LoVo (cell line): ENCODE measurements around the gene TTLL7.
A peak's percentile ranks its signal among the peaks of the same experiment; 100 is the strongest.
"Not testable (repeated sequence)": the region's sequence is repeated elsewhere in the genome, so short reads cannot be mapped to it uniquely, and the experiment has no call there.

Source experiments
- DNase-seq: peaks from one replicate; pipeline ENCODE4 v3.0.0-alpha.2; 2016; ENCODE audit warnings: low spot score

TTLL7 gene

DNA sequence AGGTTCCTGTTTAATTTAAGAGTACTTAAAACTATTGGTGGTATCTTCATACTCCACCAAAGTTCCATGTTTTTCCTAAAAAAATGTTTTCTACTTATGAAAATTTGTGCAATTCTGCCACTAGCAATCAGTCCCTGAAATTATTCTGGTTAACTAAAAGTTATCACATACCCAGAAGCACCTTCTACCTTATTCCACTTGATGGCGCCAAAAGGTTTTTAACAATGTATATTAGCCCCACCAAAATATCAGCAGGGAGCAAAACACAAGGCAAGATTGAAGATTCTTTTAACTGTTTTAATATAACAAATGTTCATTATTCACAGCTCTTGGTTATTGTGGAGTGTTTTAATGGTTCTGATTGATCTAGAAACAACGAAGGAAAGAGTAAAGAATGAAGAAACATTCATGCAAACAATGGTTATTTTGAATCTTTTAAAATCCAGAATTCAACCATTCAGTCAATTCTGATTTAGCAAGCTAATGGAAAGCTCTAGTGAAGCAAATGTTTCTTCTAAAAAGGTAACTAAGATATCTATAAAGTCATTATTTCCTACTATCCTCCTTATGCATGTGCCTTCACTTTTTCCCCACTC is 67.2 kb downstream of the TTLL7 start:
- peak; percentile 52 for DNase-seq

DNA sequence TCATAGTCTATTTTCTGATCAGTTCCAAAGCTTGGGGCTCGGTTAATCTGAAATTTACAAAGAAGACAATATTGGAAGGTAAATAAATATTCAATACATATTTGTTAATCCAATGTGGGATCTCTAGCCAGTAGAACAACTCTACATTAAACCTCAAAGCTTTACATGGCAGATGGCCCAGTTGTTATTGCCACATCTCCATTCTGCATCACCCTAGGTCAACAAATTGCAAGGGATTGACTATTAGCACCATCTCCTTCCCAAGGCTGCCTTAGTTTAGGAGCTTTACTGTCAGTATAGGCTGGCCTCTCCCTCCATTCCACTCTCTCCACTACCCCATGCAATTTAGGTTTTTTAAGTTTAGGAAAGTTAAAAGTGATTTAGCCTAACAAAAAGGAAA is 69.7 kb downstream of the TTLL7 start:
- no peak for DNase-seq

DNA sequence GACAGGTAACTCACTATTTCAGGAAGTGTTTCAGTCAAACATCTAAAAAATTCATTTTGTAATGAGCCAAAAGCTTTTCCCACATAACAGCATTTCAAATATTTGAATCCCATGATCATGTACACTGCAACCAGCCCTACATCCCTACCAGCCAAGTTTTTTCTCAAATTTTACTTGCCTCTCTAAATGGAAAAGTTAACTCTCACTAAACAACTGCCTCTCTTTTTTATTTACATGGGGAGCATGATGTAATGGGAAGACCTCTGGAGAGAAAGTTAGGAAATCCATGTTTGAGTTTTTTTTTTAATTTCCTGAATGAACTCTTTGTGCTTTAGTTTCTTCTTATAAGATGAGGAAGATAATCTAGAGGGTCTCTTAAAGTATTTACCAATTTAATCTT is 70.5 kb downstream of the TTLL7 start:
- no peak for DNase-seq

DNA sequence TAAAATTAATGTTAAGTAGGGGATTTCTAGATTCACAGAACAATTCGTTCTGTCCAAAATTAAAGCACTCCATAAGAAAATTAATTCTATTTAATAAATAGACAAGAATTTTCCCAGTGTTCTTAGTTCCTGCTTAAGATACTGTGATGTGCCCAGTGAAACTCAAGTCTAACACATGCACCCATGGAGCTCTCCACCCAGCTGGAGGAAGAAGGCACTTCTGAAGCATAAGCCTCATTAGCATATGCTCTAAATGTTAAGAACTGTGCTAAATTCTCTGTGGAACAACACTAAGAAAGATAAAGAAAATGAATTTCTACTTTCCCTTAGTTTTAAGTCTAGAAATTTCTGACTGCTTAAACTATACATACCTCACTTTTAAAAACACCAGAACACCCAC is 71.2 kb downstream of the TTLL7 start:
- DNase-seq, result no peak

DNA sequence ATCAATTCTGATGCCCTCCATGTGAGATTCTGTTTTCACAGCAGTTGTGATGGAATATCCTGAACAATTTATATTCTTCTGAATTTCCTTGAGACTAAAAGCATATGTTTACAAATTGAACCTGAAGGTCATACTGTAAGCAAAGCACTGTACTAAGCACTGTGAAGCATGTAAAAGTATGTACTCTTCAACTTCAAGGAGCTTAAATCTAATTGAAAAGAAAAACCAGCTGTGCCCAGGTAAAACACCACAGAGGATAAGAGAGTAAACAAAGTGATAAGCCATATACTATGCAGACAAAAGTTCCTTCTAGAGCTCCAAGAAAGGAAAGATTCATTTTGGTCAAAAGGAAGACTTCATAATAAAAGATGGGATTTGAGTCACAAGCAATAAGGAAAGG is 71.9 kb downstream of the TTLL7 start:
- DNase-seq, result no peak

DNA sequence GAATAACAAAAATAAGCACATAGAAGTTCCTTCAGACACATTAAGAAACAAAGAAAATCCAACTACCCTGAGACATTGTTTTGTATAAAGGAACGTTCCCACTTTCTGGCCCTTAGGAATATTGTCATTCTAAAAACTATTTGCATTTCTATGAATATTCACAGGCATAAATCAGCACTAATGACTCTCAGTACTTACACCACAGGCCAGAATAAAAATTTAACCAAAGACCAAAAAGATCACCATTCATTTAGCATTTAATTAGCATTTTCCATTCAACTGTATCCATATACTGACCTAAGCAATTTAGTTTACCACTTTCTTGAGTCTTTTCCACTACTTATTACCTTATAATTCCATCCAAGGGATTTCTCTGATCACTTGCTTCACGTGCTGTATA is 75.4 kb downstream of the TTLL7 start:
- no peak for DNase-seq

DNA sequence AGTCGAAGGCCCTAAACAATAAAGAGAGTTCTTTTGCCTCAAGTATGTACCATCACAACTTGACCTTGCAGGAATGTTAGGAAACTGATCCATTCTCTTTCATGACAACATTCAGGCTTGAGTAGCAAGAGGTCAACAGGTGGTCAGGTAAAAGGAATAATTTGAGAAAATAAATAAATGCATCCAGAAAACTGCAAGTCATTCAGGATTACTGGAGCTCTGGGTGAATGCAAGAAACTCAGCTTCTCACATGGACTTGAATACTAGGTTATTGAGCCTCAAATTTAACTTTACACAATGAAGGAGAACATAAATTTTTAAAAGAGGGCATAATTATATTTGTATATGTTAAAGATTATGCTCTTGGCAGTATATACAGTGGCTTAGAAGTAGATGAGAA is 76.5 kb downstream of the TTLL7 start:
- DNase-seq, result no peak

DNA sequence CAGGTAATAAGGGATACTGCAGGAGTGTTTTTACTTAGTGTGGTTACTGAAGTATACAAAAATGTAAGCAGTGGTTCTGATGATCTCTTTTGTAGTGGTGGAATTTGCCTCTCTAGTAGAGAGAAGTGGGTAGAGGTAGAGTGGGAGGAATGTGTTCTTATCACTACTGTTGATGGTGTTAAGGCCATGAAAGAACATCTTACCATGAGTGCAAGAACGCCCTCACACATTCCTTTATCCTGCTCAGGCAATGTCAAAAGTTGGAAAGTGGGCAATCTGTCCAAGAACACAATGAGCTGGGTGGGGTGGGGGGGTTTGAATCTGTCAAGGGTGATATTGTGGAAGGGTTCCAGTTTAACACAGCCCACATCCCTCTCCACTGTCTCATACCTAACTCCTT is 78.6 kb downstream of the TTLL7 start:
- no peak for DNase-seq

DNA sequence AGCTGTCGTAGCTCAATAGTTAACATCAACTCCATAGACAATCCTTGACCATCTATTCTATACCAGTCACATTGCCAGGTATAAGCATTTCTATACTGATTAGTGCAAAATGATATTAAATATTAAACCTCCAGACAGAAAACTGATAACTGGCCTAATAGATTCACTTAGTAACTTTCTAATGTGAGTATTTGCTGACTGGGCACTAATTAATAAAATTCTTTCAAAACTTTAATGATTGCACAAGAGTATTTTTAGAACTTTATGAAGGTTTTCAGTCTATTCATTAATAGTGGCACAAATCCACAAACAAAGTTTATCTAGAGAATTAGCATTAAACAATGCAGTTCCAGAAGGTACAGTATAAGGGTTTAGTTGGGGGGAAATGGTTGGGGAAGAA is 79.1 kb downstream of the TTLL7 start:
- no peak for DNase-seq

DNA sequence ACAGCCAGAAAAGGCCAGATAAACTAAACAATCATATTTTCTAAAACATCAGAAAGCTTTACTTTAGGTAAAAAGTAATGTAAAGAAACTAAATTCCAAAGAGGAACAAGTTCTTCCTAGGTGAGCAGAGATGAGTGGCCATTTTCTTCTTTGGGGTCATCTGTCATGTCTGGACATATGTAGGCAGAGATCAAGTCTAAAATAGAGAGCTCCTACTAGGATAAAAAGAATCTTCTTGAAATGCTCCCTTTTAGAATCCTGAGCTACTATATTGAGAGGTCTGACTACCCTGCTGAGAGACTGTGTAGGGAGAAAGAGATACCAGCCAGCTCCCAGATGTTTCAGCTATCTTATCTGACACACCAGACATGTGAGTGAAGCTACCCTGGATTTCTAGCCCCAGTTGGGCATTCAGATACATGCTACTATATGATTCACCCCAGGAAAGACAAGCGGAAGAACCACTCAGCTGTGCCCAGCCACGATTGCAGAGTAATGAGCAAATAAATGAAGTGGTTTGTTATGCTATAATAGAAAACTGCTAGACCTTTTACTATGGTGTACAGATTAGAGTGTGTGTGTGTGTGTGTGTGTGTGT is 80.1 kb downstream of the TTLL7 start:
- DNase-seq, result no peak

DNA sequence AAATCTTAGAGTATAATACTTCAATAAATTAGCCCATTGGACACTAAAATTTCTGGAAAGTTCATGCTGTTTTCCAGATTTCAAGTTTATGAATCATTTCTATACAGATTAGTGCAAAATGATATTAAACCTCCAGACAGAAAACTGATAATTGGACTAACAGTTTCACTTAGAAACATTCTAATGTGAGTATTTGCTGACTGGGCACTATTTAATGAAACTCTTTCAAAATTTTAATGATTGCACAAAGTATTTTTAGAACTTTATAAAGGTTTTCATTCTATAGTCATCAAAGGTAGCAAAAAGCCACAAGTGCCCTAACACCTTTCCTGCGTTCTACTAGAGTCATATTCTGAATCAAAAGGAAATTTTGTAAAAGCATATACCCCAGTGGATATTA is 81.0 kb downstream of the TTLL7 start:
- no peak for DNase-seq

DNA sequence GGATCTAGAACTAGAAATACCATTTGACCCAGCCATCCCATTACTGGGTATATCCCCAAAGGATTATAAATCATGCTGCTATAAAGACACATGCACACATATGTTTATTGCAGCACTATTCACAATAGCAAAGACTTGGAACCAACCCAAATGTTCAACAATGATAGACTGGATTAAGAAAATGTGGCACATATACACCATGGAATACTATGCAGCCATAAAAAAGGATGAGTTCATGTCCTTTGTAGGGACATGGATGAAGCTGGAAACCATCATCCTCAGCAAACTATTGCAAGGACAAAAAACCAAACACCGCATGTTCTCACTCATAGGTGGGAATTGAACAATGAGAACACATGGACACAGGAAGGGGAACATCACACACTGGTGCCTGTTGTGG is 82.8 kb downstream of the TTLL7 start:
- not testable (repeated sequence) for DNase-seq

DNA sequence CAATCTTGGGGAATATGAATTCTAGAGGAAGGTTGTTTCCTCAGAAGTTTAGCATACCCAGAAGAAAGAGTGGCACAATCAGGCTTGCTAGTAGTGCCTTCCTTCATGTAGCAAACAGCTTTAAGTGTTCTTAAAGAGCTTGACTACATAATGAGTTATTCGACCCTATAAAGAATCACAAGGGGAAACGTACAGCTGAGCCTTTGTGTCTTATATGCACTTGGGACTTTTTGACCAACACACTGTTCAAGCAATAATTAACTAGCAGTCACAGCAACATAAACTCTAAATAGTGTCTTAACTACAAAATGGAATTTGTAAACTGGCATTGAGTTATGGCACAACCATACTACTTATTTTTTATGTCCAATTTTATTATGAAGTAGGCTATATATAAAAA is 86.1 kb downstream of the TTLL7 start:
- no peak for DNase-seq

DNA sequence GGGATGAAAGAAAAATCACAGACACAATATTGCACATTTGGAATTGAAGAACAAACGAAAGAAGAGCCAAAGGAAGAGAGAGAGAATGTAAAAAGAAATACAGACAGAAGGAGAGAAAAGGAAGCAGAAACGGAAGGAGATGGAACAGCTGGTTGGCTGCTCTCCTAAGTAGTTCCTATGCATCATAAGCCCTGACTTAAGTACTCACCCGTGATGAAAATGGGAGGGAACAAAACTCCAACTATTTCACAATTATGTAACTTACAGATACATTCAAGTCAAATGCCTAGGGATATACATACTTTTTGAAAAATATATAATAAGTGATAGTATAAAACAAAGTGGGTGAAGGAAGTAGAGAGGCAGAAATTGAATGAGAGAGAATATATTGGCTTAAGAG is 88.5 kb downstream of the TTLL7 start:
- DNase-seq, result no peak

DNA sequence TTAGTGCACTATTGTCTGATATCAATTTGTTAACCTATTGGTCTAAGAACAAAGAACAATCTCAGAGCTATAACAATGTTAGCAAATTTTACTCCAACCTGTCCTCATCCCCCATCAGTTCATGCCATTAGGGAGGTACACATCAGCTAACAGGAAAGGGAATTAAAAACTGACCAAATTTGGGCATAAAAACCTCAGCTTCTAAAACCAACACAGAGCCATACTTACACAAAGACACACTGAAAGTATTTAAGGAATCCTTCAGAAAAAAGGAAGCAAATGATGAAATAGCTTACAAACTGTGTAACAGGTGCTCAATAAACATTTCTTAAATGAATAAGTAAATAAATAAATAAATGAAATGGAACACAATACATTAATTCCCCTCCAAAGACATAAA is 89.2 kb downstream of the TTLL7 start:
- DNase-seq, result no peak

DNA sequence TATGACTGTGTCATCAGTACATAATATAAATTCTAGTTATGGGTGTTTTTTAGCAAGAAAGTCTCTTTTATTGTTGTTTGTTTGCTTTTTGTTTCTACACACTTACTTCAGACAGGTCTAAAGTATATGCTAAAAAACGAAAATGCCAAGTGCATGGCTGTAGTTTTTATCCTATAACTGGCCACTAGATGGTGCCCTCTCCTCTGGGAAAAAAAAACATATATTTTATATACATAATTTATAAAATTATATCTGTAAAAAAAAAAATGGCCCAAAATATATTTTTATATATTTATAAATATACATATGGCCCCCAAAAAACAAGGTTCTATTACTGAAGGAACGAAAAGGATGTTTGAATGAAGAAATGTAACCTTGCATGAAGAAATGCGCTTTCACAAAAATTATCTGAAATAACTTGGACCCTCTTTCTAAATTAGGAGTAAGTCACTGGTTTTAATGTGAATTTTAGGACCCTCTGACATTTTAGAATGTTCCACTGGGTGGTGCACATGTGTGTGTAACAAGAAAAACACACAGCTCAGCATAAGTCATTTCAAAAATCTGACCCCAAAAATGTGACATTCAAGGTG is 93.5 kb downstream of the TTLL7 start:
- peak; percentile 34 for DNase-seq

DNA sequence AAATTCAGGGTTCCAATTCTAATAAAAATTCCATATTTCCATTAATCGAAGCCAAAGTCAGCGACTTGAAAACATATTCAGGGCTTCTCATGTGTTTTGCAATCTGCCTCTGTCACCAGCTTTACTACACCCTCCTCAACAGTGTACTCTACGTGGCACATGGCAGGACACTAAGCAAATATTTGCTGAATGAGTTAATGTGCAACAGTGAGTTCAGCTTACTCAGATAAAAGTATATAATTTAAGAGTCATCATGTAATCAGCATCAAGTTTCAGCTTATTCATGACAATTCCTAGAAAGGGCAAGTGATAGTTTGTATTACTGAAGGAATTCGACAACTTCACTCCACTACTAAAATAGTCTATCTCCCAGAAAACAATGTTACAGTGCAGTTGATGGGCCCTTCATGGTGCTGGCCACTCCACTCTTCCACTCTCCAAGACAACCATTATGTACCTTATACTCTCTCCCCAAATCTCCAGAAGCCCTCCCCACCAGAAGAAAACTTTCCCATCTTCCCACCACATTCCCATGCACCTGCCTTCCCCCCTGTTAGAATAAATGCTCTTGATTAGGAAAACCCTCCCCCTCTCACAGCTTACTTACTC is 97.3 kb downstream of the TTLL7 start:
- DNase-seq, result peak; percentile 69

DNA sequence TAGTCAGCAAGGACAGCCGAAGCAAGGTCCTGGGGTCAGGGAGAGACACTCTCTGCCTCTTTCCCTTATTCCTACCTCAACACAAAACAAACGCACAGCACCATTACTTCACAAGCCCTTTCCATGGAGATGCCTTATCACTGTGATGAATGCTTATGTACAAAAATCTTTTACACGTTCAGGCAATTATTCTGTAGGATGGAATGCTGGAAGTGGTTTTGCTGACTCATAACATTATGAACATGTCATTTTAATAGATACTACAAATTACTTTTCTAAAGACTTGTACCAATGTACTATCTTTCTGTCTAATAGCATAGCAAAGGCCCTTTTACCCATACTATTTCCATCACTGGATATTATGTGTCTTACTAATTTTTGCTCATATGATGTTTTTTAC is 98.4 kb downstream of the TTLL7 start:
- DNase-seq, result no peak

DNA sequence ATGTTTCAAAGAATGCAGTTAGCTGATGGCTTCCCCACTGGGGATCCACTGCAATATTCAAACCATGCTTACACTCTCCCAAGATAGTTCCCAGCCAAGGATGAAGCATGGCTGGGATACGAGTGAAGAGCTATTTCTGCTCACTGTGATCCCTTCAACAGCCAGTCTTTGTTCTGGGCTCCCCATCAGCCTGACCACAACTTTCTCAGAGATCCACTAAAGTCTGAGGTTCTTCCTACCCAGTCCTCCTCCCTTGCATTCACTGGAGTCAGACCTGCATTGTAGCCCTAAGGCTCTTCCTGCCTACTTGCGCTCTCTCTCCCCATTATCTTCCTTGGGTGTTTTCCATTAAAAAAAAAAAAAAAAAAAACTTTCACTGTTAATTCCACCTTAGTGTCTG is 101.4 kb downstream of the TTLL7 start:
- DNase-seq, result no peak

DNA sequence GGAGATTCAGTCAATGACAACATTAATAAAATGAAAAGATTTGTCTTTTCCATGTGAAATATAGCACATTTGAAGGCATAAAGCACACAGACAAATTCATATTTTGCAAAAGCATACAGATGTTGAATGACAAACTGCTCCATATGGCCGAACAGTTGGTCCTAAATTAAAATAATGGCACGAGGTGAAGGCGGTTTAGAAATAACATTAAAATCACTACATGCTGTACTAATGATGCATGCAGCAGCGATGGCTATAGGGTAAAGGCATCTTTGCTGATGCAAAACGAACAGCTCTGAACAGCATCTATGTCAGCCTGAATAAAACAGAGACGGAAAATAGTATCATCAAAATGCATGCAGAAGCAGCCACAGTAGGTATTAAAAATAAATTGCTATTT is 102.6 kb downstream of the TTLL7 start:
- DNase-seq, result no peak

DNA sequence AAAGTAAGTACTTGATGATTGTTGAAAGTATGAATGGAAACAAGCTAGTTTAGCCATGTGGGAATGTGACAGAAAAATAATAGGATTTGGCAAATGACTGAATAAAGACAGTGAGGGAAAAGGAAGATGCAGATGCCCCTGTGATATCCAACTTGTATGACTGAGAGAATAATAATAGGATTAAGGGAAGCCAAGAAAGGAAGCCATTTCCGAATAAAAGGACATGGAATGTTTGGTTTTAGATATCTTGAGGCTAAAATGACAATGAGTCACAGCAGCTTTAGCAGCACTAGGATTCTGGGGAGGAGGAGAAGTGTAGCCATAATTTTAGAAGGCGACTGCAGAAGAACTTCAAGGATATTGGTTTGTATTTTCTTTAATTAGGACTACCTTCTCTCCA is 109.2 kb downstream of the TTLL7 start:
- DNase-seq, result no peak

DNA sequence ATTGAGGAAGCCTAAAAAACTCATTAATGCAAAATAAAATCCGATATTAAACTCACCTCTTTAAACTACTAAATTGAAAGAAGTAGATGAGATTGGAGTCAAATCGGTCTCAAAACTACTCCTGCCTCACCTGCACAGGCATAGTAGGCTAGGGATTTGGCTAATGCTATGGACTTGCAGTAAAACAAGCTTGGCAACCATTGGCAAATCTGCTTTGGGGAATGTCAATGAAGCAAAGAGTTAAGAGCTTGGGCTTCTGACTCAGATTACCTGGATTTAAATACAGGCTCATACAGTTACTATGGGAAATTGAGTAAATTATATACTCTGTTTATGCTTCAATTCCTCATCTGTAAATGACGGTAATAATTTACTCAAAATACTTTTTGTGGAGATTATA is 111.4 kb downstream of the TTLL7 start:
- no peak for DNase-seq

DNA sequence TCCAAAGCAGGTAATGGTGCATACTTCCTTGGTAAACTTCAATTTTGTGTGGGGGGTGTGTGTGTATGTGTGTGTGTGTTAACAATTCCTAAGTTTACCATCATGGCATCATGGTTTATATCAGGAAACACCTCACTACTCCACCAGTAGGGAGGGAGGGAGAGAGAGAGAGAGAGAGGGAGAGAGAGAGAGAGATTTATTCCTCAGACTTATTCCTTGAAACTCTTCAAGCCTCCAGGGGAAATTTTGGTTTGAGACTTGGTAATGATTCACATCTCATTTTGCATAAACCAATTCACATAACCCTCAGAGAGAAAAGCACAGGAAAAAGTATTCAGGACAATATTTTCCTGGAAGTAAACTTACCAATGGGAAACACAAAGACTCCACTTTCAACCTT is 115.0 kb downstream of the TTLL7 start:
- DNase-seq, result no peak

DNA sequence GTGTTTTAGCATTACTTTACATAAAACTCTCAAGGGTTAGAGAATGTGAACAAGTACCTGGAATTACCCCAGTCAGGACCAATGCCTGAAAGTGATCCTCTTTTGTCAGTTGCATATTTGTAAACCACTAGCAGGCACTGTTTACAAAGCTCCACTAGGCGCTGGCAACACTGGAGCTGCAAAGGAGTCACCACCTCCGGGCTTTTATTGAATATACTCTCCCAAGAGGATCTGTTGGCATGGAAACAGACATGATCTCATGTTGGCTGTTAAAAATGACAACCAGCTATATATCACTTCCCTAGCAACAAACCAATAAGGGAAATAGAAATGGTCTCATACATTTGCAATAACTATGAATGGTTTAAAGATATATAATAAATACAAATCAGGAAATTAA is 116.0 kb downstream of the TTLL7 start:
- no peak for DNase-seq
